CD4-positive, alpha-beta T cell treated with Interleukin-6 for 4 hours (primary cell): ENCODE data around the gene PPDPF.
"Not testable (repeated sequence)": the region's sequence is repeated elsewhere in the genome, so short reads cannot be mapped to it uniquely, and the experiment has no call there.

Experiments used
- DNase-seq: peaks from one replicate; pipeline ENCODE4 v3.0.0-alpha.2; 2020; ENCODE audit warnings: mixed read lengths

The PPDPF gene

GRCh38 chr20:63553251-63553932, 32.8 kb downstream of the PPDPF start:
- peak; percentile 86 for DNase-seq

GRCh38 chr20:63553933-63554290, 33.3 kb downstream of the PPDPF start, which contains the start of gene FNDC11:
Gene FNDC11, plus strand, starts transcription at chr20:63554159. Its CDS starts 1,505 bp downstream, at chr20:63555664.
- DNase-seq = peak; percentile 67

GRCh38 chr20:63554361-63555278, 34.1 kb downstream of the PPDPF start:
- peak; percentile 14 for DNase-seq

DNA sequence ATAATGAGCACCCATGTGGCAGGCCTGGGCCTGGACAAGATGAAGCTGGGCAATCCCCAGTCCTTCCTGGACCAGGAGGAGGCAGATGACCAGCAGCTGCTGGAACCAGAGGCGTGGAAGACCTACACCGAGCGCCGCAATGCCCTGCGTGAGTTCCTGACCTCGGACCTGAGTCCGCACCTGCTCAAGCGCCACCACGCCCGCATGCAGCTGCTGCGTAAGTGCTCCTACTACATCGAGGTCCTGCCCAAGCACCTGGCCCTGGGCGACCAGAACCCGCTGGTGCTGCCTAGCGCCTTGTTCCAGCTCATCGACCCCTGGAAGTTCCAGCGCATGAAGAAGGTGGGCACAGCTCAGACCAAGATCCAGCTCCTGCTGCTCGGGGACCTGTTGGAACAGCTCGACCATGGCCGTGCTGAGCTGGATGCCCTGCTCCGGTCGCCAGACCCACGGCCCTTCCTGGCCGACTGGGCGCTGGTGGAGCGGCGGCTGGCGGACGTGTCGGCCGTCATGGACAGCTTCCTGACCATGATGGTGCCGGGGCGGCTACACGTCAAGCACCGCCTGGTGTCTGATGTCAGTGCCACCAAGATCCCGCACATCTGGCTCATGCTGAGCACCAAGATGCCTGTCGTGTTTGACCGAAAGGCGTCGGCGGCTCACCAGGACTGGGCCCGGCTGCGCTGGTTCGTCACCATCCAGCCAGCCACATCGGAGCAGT, 35.3 kb downstream of the PPDPF start:
- DNase-seq = no peak

GRCh38 chr20:63556873-63557478, 36.4 kb downstream of the PPDPF start:
- no peak for DNase-seq

DNA sequence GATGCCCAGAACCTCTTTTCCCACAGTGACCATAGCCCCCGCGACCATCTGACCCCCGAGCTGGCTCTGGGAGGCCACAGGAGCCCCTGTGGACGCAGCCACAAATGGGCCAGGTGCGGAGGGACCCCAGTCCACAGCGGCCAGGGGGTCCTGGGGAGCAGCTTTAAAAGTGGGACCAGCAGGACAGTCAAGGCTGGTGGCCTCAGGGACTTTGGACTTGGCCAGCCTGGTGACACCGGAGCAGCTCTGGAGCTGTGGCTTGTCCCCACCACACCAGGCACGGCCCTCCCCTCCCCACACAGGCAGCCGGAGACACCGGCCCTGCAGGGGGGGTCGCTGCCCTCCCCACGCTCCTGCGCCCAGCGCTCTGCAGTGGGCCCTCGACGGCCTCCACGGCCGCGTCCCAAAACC, 36.9 kb downstream of the PPDPF start:
- DNase-seq = no peak

- no peak for DNase-seq
These were observed 38.4 kb downstream of the PPDPF start for GRCh38 chr20:63558804-63559484.

- DNase-seq = not testable (repeated sequence)
These were observed 39.1 kb downstream of the PPDPF start for GRCh38 chr20:63559485-63560332.

GRCh38 chr20:63560333-63560805, 39.8 kb downstream of the PPDPF start:
- DNase-seq = no peak

DNA sequence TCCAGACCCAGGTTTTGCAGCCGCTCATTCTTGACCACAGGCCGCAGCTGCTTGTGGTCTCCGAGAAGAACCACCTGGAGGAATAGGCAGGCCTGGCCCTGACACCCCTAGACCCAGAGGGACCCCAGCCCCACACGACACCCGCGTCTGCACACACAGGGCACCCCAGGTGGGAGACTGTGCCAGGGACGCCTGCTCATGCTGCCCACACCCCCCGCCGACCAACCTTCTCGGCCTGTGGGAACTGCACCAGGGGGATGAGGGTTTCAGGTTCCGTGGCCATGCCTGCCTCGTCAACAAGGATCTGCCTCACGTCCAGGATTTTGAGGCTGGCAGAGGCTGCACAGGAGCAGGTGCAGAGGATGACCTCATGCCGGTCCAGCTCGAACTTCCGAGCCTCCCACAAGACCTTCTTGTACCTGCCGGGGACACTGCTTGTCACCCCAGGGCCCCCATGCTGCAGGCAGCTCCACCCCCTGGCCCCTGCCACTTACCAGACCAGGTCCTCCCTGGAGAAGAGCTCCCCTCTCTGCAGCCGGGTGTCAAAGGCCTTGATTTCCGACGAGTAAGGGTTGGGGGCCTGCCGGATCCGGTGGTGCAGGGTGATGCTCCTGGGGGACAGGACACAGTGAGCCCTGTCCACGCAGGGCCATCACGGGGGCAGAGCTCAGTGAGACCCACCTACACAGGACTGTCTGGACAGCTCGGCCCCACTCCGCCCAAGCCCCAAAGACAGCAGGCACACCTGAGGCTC, 40.5 kb downstream of the PPDPF start:
- DNase-seq = no peak

DNA sequence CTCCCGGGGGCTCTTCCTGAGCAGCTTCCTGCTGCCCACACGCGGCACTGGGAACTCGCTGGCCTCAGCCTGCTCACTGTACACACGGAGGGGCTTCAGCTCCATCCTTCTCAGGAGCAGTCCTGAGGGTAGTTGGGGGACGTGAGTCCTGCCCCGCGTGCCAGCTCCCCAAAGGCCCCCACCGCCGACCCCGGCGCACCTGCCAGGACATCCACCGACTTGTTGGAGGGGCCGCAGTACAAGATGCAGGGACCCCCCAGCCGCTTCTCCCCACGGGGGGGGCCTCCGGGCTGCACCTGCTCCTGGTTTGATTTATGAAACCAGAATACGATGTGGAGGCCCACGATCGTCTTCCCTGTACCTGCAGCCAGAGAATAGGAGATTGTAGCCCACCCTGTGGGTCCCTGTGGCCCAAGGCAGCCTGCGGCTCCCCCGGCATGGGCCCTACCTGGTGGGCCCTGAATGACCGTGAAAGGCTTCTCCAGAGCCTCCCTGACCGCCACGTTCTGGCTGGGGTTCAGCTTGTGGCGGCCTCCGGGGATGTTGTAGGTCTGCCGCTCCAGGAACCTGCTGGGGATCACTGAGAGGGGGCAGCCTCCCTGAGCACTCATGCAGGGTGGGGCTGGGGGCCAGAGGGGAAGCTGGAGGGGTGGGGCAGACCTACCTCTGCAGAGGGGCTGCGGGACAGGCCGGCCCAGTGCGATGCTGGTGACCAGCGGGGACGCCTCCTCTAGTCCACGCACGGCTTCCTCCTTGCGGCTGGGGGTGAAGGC, 41.2 kb downstream of the PPDPF start:
- DNase-seq = no peak

DNA sequence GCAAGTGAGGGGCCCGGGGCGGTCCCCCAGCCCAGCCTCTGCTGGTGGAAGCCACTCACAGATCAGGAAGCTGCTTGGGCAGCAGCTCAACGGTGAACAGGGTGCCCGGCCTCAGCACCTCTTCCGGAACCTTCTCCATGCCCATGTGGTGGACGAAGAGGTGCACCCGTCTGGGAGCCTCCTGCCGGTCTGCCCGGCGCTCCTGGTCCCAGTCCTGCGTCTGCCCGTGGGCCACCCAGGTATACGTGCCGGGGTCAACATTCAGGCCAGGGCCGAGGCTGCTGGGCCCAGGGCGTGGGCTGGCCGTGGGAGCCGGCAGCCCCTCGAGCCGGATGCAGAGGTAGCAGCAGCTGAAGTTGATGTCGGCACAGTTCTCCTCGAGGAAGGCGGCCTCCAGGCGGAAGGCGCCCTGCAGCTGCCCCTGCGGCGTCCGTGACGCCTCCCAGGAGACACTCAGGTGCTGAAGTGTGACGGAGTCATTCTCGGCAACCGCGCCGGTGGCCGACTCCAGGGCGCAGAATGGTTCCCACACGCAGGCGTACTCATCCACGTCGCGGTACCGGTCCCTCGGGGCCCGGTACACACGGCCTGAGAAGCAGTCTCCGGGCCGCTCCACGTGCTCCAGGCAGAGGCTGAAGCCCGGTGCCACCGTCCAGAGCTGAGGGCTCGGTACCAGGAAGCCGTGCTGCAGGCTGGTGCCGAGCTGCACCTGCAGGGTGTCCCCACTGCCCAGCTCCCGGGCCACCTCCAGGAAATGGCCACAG, 42.1 kb downstream of the PPDPF start:
- DNase-seq = no peak

DNA sequence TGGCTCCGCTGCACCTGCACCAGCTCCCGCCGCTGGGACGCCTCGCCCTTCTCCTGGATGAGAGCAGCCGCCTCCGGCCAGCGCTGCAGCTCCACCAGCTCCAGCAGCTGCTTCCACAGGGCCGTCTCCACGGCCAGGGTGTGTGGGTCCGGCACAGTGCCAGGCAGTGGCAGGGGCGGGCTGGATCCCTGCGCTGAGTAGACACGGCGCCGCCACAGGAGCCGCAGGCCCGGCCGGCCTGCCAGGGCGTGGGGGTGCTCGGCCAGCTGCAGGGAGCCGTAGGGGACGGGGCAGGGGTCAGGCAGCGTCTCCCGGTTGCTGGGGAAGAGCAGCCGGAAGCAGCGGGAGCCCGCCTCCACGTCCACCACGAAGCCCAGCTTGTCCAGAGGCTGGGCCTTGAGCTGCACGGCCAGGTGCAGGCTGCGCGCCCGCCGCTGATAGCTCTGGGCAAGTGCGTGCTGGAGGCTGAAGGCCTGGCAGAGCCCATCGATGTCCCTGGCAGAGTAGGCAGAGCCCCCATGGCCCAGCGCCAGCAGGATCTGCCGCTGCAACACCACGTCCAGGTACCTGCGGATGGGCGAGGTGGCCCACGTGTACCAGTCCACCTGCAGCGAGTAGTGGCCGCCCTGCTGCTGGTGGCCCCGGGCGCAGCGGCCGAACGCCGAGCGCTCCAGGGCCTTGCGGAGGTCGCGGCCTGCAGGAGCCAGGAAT, 42.8 kb downstream of the PPDPF start:
- no peak for DNase-seq

DNA sequence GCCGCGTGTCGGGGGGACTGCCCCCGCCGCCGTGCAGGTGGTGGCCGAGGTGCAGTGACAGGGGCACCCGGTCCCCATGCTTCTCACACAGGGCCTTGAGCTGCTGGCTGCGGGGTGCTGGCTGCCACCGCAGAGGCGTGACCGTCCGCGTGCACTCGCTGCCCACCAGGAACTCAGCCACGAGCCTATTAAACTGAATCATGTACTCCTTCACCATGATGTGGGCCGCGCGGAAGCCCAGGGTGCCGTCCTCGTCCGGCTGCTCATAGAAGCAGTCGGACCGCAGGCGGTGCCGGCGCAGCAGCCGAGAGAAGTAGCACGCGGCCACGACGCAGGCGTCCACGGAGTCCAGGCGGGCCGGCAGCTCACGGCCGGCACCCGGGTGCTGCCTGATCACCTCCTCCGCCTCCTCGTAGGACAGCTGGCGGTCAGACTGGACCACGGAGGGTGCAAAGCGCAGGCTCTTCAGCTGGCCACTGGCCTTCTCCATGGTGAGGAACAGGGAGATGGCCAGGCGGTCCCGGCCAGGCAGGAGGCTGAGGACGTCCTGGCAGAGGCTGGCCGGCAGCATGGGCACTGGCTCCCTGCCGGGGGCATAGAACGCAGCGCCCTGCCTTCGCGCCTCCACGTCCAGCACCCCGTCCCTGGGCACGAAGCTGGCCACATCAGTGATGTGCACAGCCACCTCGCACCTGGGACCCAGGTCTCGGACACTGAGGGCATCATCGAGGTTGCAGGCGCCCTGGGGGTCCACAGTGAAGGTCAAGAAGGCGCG, 43.7 kb downstream of the PPDPF start:
- no peak for DNase-seq

- no peak for DNase-seq
These were observed 44.6 kb downstream of the PPDPF start for GRCh38 chr20:63565021-63565698.

GRCh38 chr20:63565699-63566335, 45.3 kb downstream of the PPDPF start:
- DNase-seq = no peak
